Activated T-helper 2 cell treated with anti-CD3 and anti-CD28 coated beads, Interferon-gamma antibody, Interleukin-2, Interleukin-4, amounts not matched to agents 10 μg/mL and 5 μg/mL and 100 μg/mL, durations not matched to agents 14 hours and 24 hours and 36 hours (primary cell): ENCODE results near the gene TMEM106B. TPM values are rescaled to one million over a fixed set of nuclear protein-coding genes. Genes with fewer than 3 reads are reported as not detected.
A peak's percentile ranks its signal among the peaks of the same experiment; 100 is the strongest.
"Not testable (repeated sequence)": the region's sequence is repeated elsewhere in the genome, so short reads cannot be mapped to it uniquely, and the experiment has no call there.

Experiments used
- DNase-seq: peaks from one replicate; pipeline ENCODE4 v3.0.0; 2021; ENCODE audit warnings: low spot score
- H3K27ac Mint-ChIP-seq: one replicate; pipeline ENCODE4 v1.8.0; 2021; ENCODE audit warnings: mixed read lengths
- H3K27me3 Mint-ChIP-seq: one replicate; pipeline ENCODE4 v1.8.0; 2021; ENCODE audit warnings: low read depth, mixed read lengths
- H3K36me3 Mint-ChIP-seq: one replicate; pipeline ENCODE4 v1.8.0; 2021; ENCODE audit warnings: low read depth, mixed read lengths
- H3K4me1 Mint-ChIP-seq: one replicate; pipeline ENCODE4 v1.8.0; 2021; ENCODE audit warnings: low read depth, mixed read lengths
- H3K4me3 Mint-ChIP-seq: one replicate; pipeline ENCODE4 v1.8.0; 2021; ENCODE audit warnings: low read depth, mild to moderate bottlenecking, moderate library complexity, mixed read lengths
- H3K9me3 Mint-ChIP-seq: one replicate; pipeline ENCODE4 v1.8.0; 2021; ENCODE audit warnings: mixed read lengths
- intact Hi-C: fragments of 100-400 bp; cut with micrococcal nuclease; formaldehyde crosslinking; loops from one replicate; pipeline ENCODE4 v1.15.1; 2023
- total RNA-seq: library from RNA; stranded (reverse); gene quantifications from 2 replicates; pipeline ENCODE4 v1.2.3, GENCODE V29; 2022

The TMEM106B gene
- total RNA-seq, 1 donor from 2014 or later: 24.1 TPM

- Mint-ChIP-seq H3K9me3 (no peaks in the 10 kb centered on the region), H3K4me3 (peak overlapping the region; percentile 85), H3K27ac (peak overlapping the region; percentile 90), H3K36me3 (peaks cover 16% of the 10 kb centered on the region), H3K27me3 (peaks cover 13% of the 10 kb centered on the region), H3K4me1 (peaks cover 31% of the 10 kb centered on the region)
- no peak for DNase-seq
- intact Hi-C loops: loop anchor here (1.0 to 5.0 kb wide), 5 partner anchors 47 to 192 kb away; partner anchors contain the start of gene VWDE
Observed at GRCh38 chr7:12210179-12211053, 678 bp upstream of the TMEM106B start.

DNA sequence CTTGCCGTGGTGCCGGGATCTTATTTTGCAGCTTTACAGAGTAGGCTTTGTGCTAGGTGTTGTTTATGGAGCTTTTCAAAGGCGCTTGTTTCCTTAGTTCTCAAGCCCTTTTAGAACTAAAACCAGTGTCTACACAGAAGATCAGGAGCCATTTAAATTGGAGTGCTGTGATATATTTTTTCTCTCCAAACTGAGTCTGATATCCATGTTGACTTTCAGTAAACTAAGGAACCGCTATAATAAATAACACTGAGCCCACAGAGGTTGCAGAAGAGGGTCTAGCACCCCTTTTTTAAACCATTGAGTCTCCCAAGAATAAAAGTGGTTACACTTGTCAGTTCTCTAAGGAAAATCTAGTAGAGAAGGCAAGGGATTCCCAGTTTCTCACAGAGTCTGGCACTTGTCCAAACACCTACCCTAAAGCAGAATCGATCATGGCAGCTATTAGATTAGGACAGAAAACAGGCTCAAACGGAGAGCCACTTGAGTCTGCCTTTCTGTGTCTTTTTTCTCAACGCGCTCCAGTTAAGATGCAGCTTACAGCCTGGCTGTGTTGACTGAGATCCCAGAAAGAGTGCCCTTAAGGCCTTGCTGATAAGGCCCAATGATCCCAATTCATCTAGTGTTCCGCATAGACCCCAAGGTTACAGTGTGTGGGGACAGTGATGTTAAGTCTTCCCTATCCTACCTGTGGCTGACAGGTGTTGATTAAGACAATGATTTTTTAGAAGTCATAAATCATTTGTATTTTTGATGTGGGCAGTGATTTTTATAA lies 804 bp downstream of the TMEM106B start:
- intact Hi-C loops: loop anchor here (1.0 to 5.0 kb wide), 4 partner anchors 45 to 190 kb away; partner anchors contain the start of gene VWDE
- Mint-ChIP-seq H3K36me3 (peaks cover 31% of the 10 kb centered on the region), H3K27me3 (peaks cover 10% of the 10 kb centered on the region), H3K4me1 (peaks cover 37% of the 10 kb centered on the region), H3K9me3 (no peaks in the 10 kb centered on the region), H3K27ac (peak overlapping the region; percentile 89), H3K4me3 (peak overlapping the region; percentile 97)
- DNase-seq: no peak

DNA sequence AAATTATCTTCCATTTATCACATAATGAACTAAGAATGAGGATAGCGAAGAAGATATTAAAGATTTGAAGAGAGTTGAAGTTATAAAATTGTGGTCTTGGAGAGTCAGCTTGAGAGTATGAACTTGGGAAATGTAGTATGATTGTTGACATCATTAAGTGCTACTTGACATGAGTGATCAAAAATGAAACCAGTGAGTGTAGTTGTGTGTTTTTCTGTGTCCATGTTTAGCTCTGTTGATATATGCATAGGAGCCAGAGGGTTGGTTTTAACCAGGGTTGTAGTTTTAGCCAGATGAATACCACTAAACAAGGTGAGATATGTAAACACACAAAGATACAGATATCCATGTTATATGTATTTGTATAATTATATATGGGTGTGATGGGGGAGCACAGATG lies 6.2 kb downstream of the TMEM106B start:
- peaks cover 43% of the 10 kb centered on the region for H3K4me1 Mint-ChIP-seq
- no peaks in the 10 kb centered on the region for H3K27me3 Mint-ChIP-seq
- H3K4me3 Mint-ChIP-seq: no peak overlapping the region
- no peak overlapping the region for H3K27ac Mint-ChIP-seq
- peaks cover 72% of the 10 kb centered on the region for H3K36me3 Mint-ChIP-seq
- DNase-seq: no peak
- H3K9me3 Mint-ChIP-seq: peaks cover under 1% of the 10 kb centered on the region
- intact Hi-C loops: loop anchor here (2.0 kb wide), 1 partner anchor 13 kb away; no protein-coding TSS in a partner anchor

GRCh38 chr7:12220389-12221046 lies 9.4 kb downstream of the TMEM106B start:
- intact Hi-C loops: no loop called here
- H3K4me3 Mint-ChIP-seq: no peak overlapping the region
- H3K4me1 Mint-ChIP-seq: peaks cover 38% of the 10 kb centered on the region
- peaks cover 87% of the 10 kb centered on the region for H3K36me3 Mint-ChIP-seq
- H3K27me3 Mint-ChIP-seq: no peaks in the 10 kb centered on the region
- H3K9me3 Mint-ChIP-seq: peaks cover 14% of the 10 kb centered on the region
- no peak for DNase-seq
- no peak overlapping the region for H3K27ac Mint-ChIP-seq

DNA sequence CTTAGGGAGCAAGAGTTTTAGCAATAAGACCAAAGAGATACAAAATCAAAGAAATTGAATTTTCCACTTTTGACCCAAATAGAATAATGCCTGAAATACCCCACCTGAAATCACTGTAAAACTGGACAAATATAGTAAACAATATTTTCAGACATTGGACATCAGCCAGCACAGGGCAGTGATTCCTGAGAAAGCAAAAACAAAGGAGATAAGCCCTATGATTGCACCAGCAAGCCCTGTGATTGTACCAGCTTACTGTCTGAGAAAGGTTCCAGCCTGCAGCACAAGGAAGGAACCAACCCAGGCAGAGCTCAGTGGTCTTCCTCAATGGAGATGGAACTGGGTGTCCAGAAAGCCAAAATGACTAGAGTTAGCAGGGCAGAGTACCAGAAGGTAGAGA lies 10.3 kb downstream of the TMEM106B start:
- Mint-ChIP-seq H3K27me3 (no peaks in the 10 kb centered on the region), H3K27ac (no peak overlapping the region), H3K4me1 (peaks cover 43% of the 10 kb centered on the region), H3K9me3 (peaks cover 22% of the 10 kb centered on the region), H3K36me3 (peaks cover 87% of the 10 kb centered on the region), H3K4me3 (no peak overlapping the region)
- DNase-seq: no peak
- intact Hi-C loops: no loop called here

GRCh38 chr7:12222889-12223579 lies 11.9 kb downstream of the TMEM106B start:
- intact Hi-C loops: no loop called here
- Mint-ChIP-seq H3K27ac (peak overlapping the region; percentile 60), H3K4me3 (peak overlapping the region; percentile 8), H3K36me3 (peaks cover 77% of the 10 kb centered on the region), H3K4me1 (peaks cover 34% of the 10 kb centered on the region), H3K9me3 (peaks cover 23% of the 10 kb centered on the region), H3K27me3 (no peaks in the 10 kb centered on the region)
- DNase-seq: no peak

GRCh38 chr7:12225017-12225416 lies 13.9 kb downstream of the TMEM106B start:
- H3K4me3 Mint-ChIP-seq, H3K27me3 Mint-ChIP-seq, intact Hi-C loops, DNase-seq, H3K27ac Mint-ChIP-seq: not testable (repeated sequence)
- H3K36me3 Mint-ChIP-seq: peaks cover 71% of the 10 kb centered on the region
- H3K4me1 Mint-ChIP-seq: peaks cover 31% of the 10 kb centered on the region
- H3K9me3 Mint-ChIP-seq: peaks cover 23% of the 10 kb centered on the region

DNA sequence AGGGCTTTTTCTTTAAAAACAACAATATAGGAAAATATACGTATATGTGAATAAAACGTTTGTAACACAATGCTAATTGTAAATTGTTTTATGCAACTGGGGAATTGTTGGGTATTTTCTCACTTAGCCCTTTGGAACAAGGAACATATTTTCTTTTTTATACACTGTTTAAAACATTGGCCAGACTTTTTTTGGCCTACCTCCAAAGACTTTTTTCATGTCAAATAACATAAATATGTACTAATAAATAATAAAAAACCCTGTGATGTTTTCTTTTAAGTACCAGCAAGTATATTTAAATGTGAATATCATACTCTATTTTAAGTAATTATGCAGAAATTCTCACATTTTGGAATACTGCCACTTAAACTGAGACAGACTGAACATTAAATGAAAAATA lies 15.7 kb downstream of the TMEM106B start:
- H3K4me1 Mint-ChIP-seq: peaks cover 21% of the 10 kb centered on the region
- H3K36me3 Mint-ChIP-seq: peaks cover 62% of the 10 kb centered on the region
- H3K4me3 Mint-ChIP-seq: no peak overlapping the region
- no peaks in the 10 kb centered on the region for H3K27me3 Mint-ChIP-seq
- no peak overlapping the region for H3K27ac Mint-ChIP-seq
- H3K9me3 Mint-ChIP-seq: peaks cover 23% of the 10 kb centered on the region
- intact Hi-C loops: no loop called here
- no peak for DNase-seq

DNA sequence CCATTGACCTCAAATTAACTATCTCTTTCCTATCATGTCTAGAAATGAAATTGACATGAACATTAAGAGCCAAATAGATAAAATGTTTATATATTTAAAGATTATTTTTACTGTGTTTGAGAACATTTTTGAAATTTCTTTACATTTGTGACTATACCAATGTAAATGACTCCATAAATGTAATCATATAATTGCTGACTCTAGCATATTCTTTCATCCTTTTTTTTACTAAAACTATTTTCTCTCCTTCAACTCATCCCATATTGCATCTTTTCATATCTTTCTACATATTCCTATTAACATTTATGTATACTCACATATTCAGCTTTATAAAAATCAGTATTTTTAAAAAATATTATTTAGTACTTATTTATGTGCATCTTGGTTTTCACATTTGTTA lies 16.9 kb downstream of the TMEM106B start:
- Mint-ChIP-seq H3K27ac (no peak overlapping the region), H3K36me3 (peaks cover 54% of the 10 kb centered on the region), H3K27me3 (no peaks in the 10 kb centered on the region), H3K4me3 (no peak overlapping the region), H3K4me1 (peaks cover 11% of the 10 kb centered on the region), H3K9me3 (peaks cover 17% of the 10 kb centered on the region)
- intact Hi-C loops: no loop called here
- no peak for DNase-seq

DNA sequence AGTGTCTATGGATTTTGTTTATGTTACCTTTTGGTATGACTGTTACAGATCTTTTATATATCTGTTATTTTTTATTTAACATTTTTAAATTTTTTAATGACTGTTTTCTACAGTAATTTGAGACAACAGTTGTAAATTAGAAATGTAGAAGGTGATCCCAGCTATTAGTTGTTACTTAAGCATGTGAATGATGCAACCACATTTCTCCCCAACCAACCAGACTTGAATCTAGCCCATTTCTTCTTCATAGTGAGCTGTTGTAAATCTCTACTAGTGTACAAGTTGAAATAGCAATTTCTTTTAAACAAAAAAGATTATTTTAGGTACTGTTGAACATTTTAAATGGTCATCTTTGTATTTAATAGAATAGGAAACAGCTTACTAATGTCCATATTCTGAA lies 18.0 kb downstream of the TMEM106B start:
- H3K4me3 Mint-ChIP-seq: no peak overlapping the region
- DNase-seq: no peak
- H3K27ac Mint-ChIP-seq: no peak overlapping the region
- intact Hi-C loops: no loop called here
- H3K9me3 Mint-ChIP-seq: peaks cover 17% of the 10 kb centered on the region
- H3K4me1 Mint-ChIP-seq: peaks cover 8% of the 10 kb centered on the region
- H3K36me3 Mint-ChIP-seq: peaks cover 52% of the 10 kb centered on the region
- no peaks in the 10 kb centered on the region for H3K27me3 Mint-ChIP-seq

GRCh38 chr7:12231097-12231496 lies 20.0 kb downstream of the TMEM106B start:
- Mint-ChIP-seq H3K36me3 (peaks cover 39% of the 10 kb centered on the region), H3K9me3 (peaks cover 5% of the 10 kb centered on the region), H3K4me3 (no peak overlapping the region), H3K4me1 (peaks cover 8% of the 10 kb centered on the region), H3K27me3 (no peaks in the 10 kb centered on the region), H3K27ac (no peak overlapping the region)
- DNase-seq: no peak
- intact Hi-C loops: loop anchor here (2.0 kb wide), 1 partner anchor 14 kb away; no protein-coding TSS in a partner anchor

GRCh38 chr7:12233175-12233574 lies 22.1 kb downstream of the TMEM106B start:
- Mint-ChIP-seq H3K27ac (no peak overlapping the region), H3K27me3 (no peaks in the 10 kb centered on the region), H3K4me3 (no peak overlapping the region), H3K4me1 (peaks cover 4% of the 10 kb centered on the region), H3K9me3 (peaks cover under 1% of the 10 kb centered on the region), H3K36me3 (peaks cover 46% of the 10 kb centered on the region)
- no peak for DNase-seq
- intact Hi-C loops: no loop called here
